Lower lobe of right lung (tissue), 2 donors: Measurements from ENCODE around the gene SLC5A4. TPM values are rescaled to one million over a fixed set of nuclear protein-coding genes. Genes with fewer than 3 reads are reported as not detected.

Experiments
- ATAC-seq, 2 donors: fragments of 200-7000 bp; cut with Tn5 transposase; one replicate each; pipeline ENCODE4 v1.9.1; 2020 to 2022; ENCODE audit warnings: mild to moderate bottlenecking in 2 of 2, moderate library complexity in 2 of 2
- DNase-seq: peaks from one replicate; pipeline ENCODE4 v3.0.0-alpha.2; 2020
- H3K27ac ChIP-seq: fragments of 200-600 bp; one replicate; pipeline ENCODE4 v1.8.0; 2022
- H3K27me3 ChIP-seq: fragments of 200-600 bp; one replicate; pipeline ENCODE4 v1.8.0; 2022; ENCODE audit warnings: low read depth
- H3K36me3 ChIP-seq: fragments of 200-600 bp; one replicate; pipeline ENCODE4 v1.8.0; 2022; ENCODE audit warnings: mild to moderate bottlenecking
- H3K4me1 ChIP-seq: fragments of 200-600 bp; one replicate; pipeline ENCODE4 v1.8.0; 2022
- H3K4me3 ChIP-seq: fragments of 200-600 bp; one replicate; pipeline ENCODE4 v1.8.0; 2022; ENCODE audit warnings: mild to moderate bottlenecking
- H3K9me3 ChIP-seq: fragments of 200-600 bp; one replicate; pipeline ENCODE4 v1.8.0; 2022
- CTCF ChIP-seq: fragments of 200-600 bp; IDR thresholded peaks from one replicate; pipeline ENCODE4 v1.8.0; 2022; ENCODE audit warnings: antibody characterized with exemption, mild to moderate bottlenecking
- intact Hi-C: fragments of 100-400 bp; cut with DNase I; formaldehyde crosslinking; loops from one replicate; pipeline ENCODE4 v1.11.0; 2022
- total RNA-seq: library from RNA; stranded (reverse); fragmentation: NEBNext Ultra II Directional; extraction: Animal tissue kit (Norgen Biotek cat#: 25700); gene quantifications from one replicate; pipeline ENCODE4 v1.2.1, GENCODE V29; 2021
- donor health status: DM: no; HTN: yes; CAD: no; lungs with severe emphysema.

The SLC5A4 gene
- total RNA-seq, 1 donor from 2014 or later: 1.4 TPM

GRCh38 chr22:32233091-32233490, 22.1 kb downstream of the SLC5A4 start:
- Histone ChIP-seq H3K4me1 (no peaks in the 10 kb centered on the region), H3K9me3 (no peaks in the 10 kb centered on the region), H3K36me3 (no peaks in the 10 kb centered on the region), H3K27ac (no peak overlapping the region), H3K4me3 (no peak overlapping the region), H3K27me3 (no peaks in the 10 kb centered on the region)
- no peak for DNase-seq
- no peak for ATAC-seq
- TF ChIP-seq CTCF: no peak
- intact Hi-C loops: no loop called here

GRCh38 chr22:32232191-32232830, 22.8 kb downstream of the SLC5A4 start:
- H3K27ac ChIP-seq: no peak overlapping the region
- no peaks in the 10 kb centered on the region for H3K4me1 ChIP-seq
- intact Hi-C loops: no loop called here
- no peaks in the 10 kb centered on the region for H3K36me3 ChIP-seq
- no peak for ATAC-seq
- no peak overlapping the region for H3K4me3 ChIP-seq
- H3K9me3 ChIP-seq: no peaks in the 10 kb centered on the region
- no peak for TF ChIP-seq CTCF
- H3K27me3 ChIP-seq: no peaks in the 10 kb centered on the region
- no peak for DNase-seq

- no peak for DNase-seq
- intact Hi-C loops: no loop called here
- Histone ChIP-seq H3K36me3 (no peaks in the 10 kb centered on the region), H3K27me3 (no peaks in the 10 kb centered on the region), H3K4me3 (no peak overlapping the region), H3K9me3 (no peaks in the 10 kb centered on the region), H3K27ac (no peak overlapping the region), H3K4me1 (no peaks in the 10 kb centered on the region)
- ATAC-seq: peak in 1 of 2 donors; percentile 12
- TF ChIP-seq CTCF: no peak
Observed at GRCh38 chr22:32226326-32227104, 28.6 kb downstream of the SLC5A4 start.

- intact Hi-C loops: no loop called here
- Histone ChIP-seq H3K9me3 (no peaks in the 10 kb centered on the region), H3K36me3 (no peaks in the 10 kb centered on the region), H3K27ac (no peak overlapping the region), H3K4me1 (no peaks in the 10 kb centered on the region), H3K27me3 (no peaks in the 10 kb centered on the region), H3K4me3 (no peak overlapping the region)
- no peak for ATAC-seq
- TF ChIP-seq CTCF: no peak
- DNase-seq: no peak
Observed at GRCh38 chr22:32222991-32223390, 32.2 kb downstream of the SLC5A4 start.

GRCh38 chr22:32219026-32219425, 36.1 kb downstream of the SLC5A4 start:
- TF ChIP-seq CTCF: no peak
- H3K27me3 ChIP-seq: no peaks in the 10 kb centered on the region
- ATAC-seq: peak; percentile 68 to 71
- no peak overlapping the region for H3K4me3 ChIP-seq
- H3K36me3 ChIP-seq: no peaks in the 10 kb centered on the region
- no peak overlapping the region for H3K27ac ChIP-seq
- intact Hi-C loops: no loop called here
- DNase-seq: no peak
- H3K9me3 ChIP-seq: no peaks in the 10 kb centered on the region
- no peaks in the 10 kb centered on the region for H3K4me1 ChIP-seq
